ENCODE data around the gene LRRC15. TPM values are rescaled to one million over a fixed set of nuclear protein-coding genes. Genes with fewer than 3 reads are reported as not detected.

The LRRC15 gene
- total RNA-seq: 10 to 100 TPM in 1 of 4 donors, 1 to 10 TPM in 2, not detected in 1; 5.6 to 23.7 (median 9.6) TPM

- Histone ChIP-seq H3K4me3 (no peak within 1 kb of the TSS), H3K27ac (no peak within 1 kb of the TSS), H3K36me3 (no peaks in the 10 kb centered on the region), H3K4me1 (no peaks in the 10 kb centered on the region), H3K9me3 (no peaks in the 10 kb centered on the region), H3K27me3 (peaks cover 12% of the 10 kb centered on the region)
- WGBS: 16% methylated on average over 12 of the region's 21 CpGs
- TF ChIP-seq CTCF (IDR thresholded peaks at IDR 0.05) (no peak), EP300 (IDR thresholded peaks at IDR 0.05) (no peak), POLR2A (IDR thresholded peaks at IDR 0.05) (no peak), POLR2AphosphoS5 (IDR thresholded peaks at IDR 0.05) (no peak)
- no peak for DNase-seq (ENCODE audit: low spot score in 2 of 2)
Measured at GRCh38 chr3:194369522-194370279, at the start of gene LRRC15. LRRC15 (minus strand) TSS chr3:194369743; CDS start chr3:194361043, 8,700 bp downstream.

- Histone ChIP-seq H3K9me3 (no peaks in the 10 kb centered on the region), H3K4me1 (no peaks in the 10 kb centered on the region), H3K27me3 (no peaks in the 10 kb centered on the region), H3K36me3 (peaks cover 12% of the 10 kb centered on the region), H3K27ac (no peak overlapping the region), H3K4me3 (no peak overlapping the region)
- no peak for TF ChIP-seq POLR2A (IDR thresholded peaks at IDR 0.05)
- no peak for TF ChIP-seq POLR2AphosphoS5 (IDR thresholded peaks at IDR 0.05)
- WGBS: 87% methylated on average over 2 of the region's 2 CpGs
- DNase-seq (ENCODE audit: low spot score in 2 of 2): no peak
Measured at GRCh38 chr3:194418671-194419070, 49.1 kb upstream of the LRRC15 start.

- Histone ChIP-seq H3K4me1 (no peaks in the 10 kb centered on the region), H3K9me3 (no peaks in the 10 kb centered on the region), H3K27me3 (no peaks in the 10 kb centered on the region), H3K36me3 (peaks cover 2% of the 10 kb centered on the region), H3K4me3 (no peak overlapping the region), H3K27ac (no peak overlapping the region)
- DNase-seq (ENCODE audit: low spot score in 2 of 2): no peak
- WGBS: 89% methylated on average over 7 of the region's 7 CpGs
- TF ChIP-seq CTCF (IDR thresholded peaks at IDR 0.05): no peak
Measured at GRCh38 chr3:194407423-194407822, 37.9 kb upstream of the LRRC15 start.

- DNase-seq (ENCODE audit: low spot score in 2 of 2): no peak
- Histone ChIP-seq H3K27me3 (no peaks in the 10 kb centered on the region), H3K36me3 (no peaks in the 10 kb centered on the region), H3K27ac (no peak overlapping the region), H3K4me3 (no peak overlapping the region), H3K9me3 (no peaks in the 10 kb centered on the region), H3K4me1 (no peaks in the 10 kb centered on the region)
- TF ChIP-seq EP300 (IDR thresholded peaks at IDR 0.05): no peak
- no peak for TF ChIP-seq POLR2AphosphoS5 (IDR thresholded peaks at IDR 0.05)
- TF ChIP-seq CTCF (IDR thresholded peaks at IDR 0.05): no peak
- TF ChIP-seq POLR2A (IDR thresholded peaks at IDR 0.05): no peak
- 95% methylated on average over 2 of the region's 2 CpGs for WGBS
Measured at GRCh38 chr3:194405766-194406165, 36.2 kb upstream of the LRRC15 start.

GRCh38 chr3:194404365-194405140, 35.0 kb upstream of the LRRC15 start:
- no peaks in the 10 kb centered on the region for H3K36me3 ChIP-seq
- 41% methylated on average over 10 of the region's 10 CpGs for WGBS
- peaks cover 6% of the 10 kb centered on the region for H3K27me3 ChIP-seq
- TF ChIP-seq POLR2AphosphoS5 (IDR thresholded peaks at IDR 0.05) (no peak), CTCF (IDR thresholded peaks at IDR 0.05) (peak; percentile 51)
- DNase-seq (ENCODE audit: low spot score in 2 of 2): no peak
- H3K4me1 ChIP-seq: no peaks in the 10 kb centered on the region
- no peaks in the 10 kb centered on the region for H3K9me3 ChIP-seq
- H3K27ac ChIP-seq: no peak overlapping the region
- no peak overlapping the region for H3K4me3 ChIP-seq

Data from suprapubic skin (tissue), 4 donors.